ENCODE measurements around the gene MTERF1. TPM values are rescaled to one million over a fixed set of nuclear protein-coding genes. Genes with fewer than 3 reads are reported as not detected.

The MTERF1 gene
- total and polyA plus RNA-seq, 2 of the 13 experiments (the other 11 are each of a cell fraction or from before 2014, with no cell fraction given) = 5.5 to 19.3 TPM

DNA sequence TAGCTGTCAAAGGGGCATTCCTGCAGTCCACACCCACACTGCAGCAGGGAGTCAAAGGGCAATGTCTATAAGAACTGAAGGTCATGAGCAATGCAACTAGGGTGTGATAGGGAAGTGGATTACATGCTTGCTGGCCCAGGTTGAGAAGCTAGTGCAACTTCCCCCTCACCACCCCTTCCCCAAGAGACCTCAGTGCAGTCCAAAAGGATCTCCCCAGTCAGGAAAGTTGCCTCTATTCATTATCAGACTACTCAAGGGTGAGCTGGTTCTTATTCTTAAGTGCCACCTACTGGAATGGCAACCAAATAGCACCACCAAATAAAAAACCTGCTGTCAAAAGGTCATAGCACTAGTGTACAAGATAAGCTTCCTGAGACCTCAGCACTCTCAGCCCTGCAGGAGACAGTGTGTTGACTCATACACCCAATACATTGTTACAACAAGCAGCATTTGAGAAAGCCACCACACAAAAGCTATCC, 28.2 kb downstream of the MTERF1 start (continued):
- TF ChIP-seq, protein P1, sequence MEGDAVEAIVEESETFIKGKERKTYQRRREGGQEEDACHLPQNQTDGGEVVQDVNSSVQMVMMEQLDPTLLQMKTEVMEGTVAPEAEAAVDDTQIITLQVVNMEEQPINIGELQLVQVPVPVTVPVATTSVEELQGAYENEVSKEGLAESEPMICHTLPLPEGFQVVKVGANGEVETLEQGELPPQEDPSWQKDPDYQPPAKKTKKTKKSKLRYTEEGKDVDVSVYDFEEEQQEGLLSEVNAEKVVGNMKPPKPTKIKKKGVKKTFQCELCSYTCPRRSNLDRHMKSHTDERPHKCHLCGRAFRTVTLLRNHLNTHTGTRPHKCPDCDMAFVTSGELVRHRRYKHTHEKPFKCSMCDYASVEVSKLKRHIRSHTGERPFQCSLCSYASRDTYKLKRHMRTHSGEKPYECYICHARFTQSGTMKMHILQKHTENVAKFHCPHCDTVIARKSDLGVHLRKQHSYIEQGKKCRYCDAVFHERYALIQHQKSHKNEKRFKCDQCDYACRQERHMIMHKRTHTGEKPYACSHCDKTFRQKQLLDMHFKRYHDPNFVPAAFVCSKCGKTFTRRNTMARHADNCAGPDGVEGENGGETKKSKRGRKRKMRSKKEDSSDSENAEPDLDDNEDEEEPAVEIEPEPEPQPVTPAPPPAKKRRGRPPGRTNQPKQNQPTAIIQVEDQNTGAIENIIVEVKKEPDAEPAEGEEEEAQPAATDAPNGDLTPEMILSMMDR (CRISPR knock-in tag; IDR thresholded peaks at IDR 0.05) = peak; percentile 41
- TF ChIP-seq, protein P2, sequence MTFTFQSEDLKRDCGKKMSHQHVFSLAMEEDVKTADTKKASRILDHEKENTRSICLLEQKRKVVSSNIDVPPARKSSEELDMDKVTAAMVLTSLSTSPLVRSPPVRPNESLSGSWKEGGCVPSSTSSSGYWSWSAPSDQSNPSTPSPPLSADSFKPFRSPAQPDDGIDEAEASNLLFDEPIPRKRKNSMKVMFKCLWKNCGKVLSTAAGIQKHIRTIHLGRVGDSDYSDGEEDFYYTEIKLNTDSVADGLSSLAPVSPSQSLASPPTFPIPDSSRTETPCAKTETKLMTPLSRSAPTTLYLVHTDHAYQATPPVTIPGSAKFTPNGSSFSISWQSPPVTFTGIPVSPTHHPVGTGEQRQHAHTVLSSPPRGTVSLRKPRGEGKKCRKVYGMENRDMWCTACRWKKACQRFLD (CRISPR knock-in tag; IDR thresholded peaks at IDR 0.05; ENCODE audit: borderline replicate concordance) = no peak
- TF ChIP-seq FOSL2 (CRISPR knock-in tag; IDR thresholded peaks at IDR 0.05) = peak; percentile 15; the same call in 1 of the 2 replicates
- TF ChIP-seq TCF12 (IDR thresholded peaks at IDR 0.05) = no peak
- no peak for TF ChIP-seq TCF12 (CRISPR knock-in tag; IDR thresholded peaks at IDR 0.05)
- TF ChIP-seq, protein P3, sequence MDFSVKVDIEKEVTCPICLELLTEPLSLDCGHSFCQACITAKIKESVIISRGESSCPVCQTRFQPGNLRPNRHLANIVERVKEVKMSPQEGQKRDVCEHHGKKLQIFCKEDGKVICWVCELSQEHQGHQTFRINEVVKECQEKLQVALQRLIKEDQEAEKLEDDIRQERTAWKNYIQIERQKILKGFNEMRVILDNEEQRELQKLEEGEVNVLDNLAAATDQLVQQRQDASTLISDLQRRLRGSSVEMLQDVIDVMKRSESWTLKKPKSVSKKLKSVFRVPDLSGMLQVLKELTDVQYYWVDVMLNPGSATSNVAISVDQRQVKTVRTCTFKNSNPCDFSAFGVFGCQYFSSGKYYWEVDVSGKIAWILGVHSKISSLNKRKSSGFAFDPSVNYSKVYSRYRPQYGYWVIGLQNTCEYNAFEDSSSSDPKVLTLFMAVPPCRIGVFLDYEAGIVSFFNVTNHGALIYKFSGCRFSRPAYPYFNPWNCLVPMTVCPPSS (IDR thresholded peaks at IDR 0.05) = no peak
- TF ChIP-seq, protein P4, sequence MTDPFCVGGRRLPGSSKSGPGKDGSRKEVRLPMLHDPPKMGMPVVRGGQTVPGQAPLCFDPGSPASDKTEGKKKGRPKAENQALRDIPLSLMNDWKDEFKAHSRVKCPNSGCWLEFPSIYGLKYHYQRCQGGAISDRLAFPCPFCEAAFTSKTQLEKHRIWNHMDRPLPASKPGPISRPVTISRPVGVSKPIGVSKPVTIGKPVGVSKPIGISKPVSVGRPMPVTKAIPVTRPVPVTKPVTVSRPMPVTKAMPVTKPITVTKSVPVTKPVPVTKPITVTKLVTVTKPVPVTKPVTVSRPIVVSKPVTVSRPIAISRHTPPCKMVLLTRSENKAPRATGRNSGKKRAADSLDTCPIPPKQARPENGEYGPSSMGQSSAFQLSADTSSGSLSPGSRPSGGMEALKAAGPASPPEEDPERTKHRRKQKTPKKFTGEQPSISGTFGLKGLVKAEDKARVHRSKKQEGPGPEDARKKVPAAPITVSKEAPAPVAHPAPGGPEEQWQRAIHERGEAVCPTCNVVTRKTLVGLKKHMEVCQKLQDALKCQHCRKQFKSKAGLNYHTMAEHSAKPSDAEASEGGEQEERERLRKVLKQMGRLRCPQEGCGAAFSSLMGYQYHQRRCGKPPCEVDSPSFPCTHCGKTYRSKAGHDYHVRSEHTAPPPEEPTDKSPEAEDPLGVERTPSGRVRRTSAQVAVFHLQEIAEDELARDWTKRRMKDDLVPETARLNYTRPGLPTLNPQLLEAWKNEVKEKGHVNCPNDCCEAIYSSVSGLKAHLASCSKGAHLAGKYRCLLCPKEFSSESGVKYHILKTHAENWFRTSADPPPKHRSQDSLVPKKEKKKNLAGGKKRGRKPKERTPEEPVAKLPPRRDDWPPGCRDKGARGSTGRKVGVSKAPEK (CRISPR knock-in tag; IDR thresholded peaks at IDR 0.05; ENCODE audit: borderline replicate concordance) = no peak
- no peak for TF ChIP-seq FOXA1 (IDR thresholded peaks at IDR 0.05)
- no peak for TF ChIP-seq FOXA1 (CRISPR knock-in tag; IDR thresholded peaks at IDR 0.05)
- TF ChIP-seq, protein P5, sequence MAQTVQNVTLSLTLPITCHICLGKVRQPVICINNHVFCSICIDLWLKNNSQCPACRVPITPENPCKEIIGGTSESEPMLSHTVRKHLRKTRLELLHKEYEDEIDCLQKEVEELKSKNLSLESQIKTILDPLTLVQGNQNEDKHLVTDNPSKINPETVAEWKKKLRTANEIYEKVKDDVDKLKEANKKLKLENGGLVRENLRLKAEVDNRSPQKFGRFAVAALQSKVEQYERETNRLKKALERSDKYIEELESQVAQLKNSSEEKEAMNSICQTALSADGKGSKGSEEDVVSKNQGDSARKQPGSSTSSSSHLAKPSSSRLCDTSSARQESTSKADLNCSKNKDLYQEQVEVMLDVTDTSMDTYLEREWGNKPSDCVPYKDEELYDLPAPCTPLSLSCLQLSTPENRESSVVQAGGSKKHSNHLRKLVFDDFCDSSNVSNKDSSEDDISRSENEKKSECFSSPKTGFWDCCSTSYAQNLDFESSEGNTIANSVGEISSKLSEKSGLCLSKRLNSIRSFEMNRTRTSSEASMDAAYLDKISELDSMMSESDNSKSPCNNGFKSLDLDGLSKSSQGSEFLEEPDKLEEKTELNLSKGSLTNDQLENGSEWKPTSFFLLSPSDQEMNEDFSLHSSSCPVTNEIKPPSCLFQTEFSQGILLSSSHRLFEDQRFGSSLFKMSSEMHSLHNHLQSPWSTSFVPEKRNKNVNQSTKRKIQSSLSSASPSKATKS (CRISPR knock-in tag; IDR thresholded peaks at IDR 0.05) = no peak
- no peak for TF ChIP-seq ZNF263 (CRISPR knock-in tag; IDR thresholded peaks at IDR 0.05)
- TF ChIP-seq, protein P6, sequence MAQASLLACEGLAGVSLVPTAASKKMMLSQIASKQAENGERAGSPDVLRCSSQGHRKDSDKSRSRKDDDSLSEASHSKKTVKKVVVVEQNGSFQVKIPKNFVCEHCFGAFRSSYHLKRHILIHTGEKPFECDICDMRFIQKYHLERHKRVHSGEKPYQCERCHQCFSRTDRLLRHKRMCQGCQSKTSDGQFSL (CRISPR knock-in tag; IDR thresholded peaks at IDR 0.05) = no peak
- TF ChIP-seq NFKB2 (CRISPR knock-in tag; IDR thresholded peaks at IDR 0.05; ENCODE audit: borderline replicate concordance) = no peak
